Measurements from ENCODE around the gene BCKDHA. TPM values are rescaled to one million over a fixed set of nuclear protein-coding genes. Genes with fewer than 3 reads are reported as not detected.
A peak's percentile ranks its signal among the peaks of the same experiment; 100 is the strongest.

BCKDHA gene
- total and polyA plus RNA-seq, 9 of the 15 experiments (the other 6 are each of a cell fraction or from before 2014, with no cell fraction given) = 4.5 to 52.5 (median 14.1) TPM

GRCh38 chr19:41363753-41364523 lies 33.7 kb upstream of the BCKDHA start, which contains the start of gene B9D2 (continued):
- TF ChIP-seq THAP7 (CRISPR knock-in tag; IDR thresholded peaks at IDR 0.05) = peak; percentile 99
- TF ChIP-seq NCOA1 (IDR thresholded peaks at IDR 0.05; ENCODE audit: low read depth) = no peak
- peak in 1 of 2 experiments; percentile 32 for TF ChIP-seq AFF1 (IDR thresholded peaks at IDR 0.05; ENCODE audit: low read depth in 1 of 2, partially characterized antibody in 2 of 2)
- TF ChIP-seq ARID4B (CRISPR knock-in tag; IDR thresholded peaks at IDR 0.05) = peak; percentile 79
- TF ChIP-seq FOXA1 (IDR thresholded peaks at IDR 0.05; ENCODE audit: borderline replicate concordance) = no peak
- no peak for TF ChIP-seq ZNF146 (CRISPR knock-in tag; IDR thresholded peaks at IDR 0.05; ENCODE audit: unreplicated experiment)
- TF ChIP-seq SRSF1 (IDR thresholded peaks at IDR 0.05; ENCODE audit: low read depth, low read length) = no peak
- no peak for TF ChIP-seq CEBPZ (IDR thresholded peaks at IDR 0.05; ENCODE audit: borderline replicate concordance, low read depth, low read length)

Data from K562 (cell line).